HL-60/S4 treated with retinoic acid at 250 ng/mL for 4 days and 3 days (cell line): ENCODE data around the gene CRYBG1.
"Not testable (repeated sequence)": the region's sequence is repeated elsewhere in the genome, so short reads cannot be mapped to it uniquely, and the experiment has no call there.

Experiments
- in situ Hi-C: fragments of 300-500 bp; cut with MboI; formaldehyde crosslinking; loops from 2 replicates; pipeline ENCODE4 v1.7.0; 2022; ENCODE audit warnings: low sequenced_read_pairs

CRYBG1 gene

DNA sequence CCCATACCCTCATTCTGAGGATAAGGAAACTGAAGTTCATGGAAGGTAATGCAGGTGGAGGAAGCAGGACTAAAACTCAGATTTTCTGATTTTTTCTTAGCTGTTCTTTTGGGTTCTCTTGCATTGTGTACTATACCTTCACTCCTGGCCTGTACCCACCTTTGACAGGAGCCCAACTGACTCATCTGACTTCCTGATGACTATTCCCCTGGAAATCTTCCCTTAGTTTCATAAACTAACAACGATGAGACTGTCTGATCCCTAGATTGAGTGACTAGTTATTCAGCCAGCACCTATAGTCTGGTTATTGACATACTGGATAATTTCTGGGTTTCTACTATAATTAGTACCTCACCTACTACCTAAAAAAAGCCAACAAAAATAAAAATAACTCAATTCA lies 10.1 kb downstream of the CRYBG1 start:
- in situ Hi-C loops: no loop called here

DNA sequence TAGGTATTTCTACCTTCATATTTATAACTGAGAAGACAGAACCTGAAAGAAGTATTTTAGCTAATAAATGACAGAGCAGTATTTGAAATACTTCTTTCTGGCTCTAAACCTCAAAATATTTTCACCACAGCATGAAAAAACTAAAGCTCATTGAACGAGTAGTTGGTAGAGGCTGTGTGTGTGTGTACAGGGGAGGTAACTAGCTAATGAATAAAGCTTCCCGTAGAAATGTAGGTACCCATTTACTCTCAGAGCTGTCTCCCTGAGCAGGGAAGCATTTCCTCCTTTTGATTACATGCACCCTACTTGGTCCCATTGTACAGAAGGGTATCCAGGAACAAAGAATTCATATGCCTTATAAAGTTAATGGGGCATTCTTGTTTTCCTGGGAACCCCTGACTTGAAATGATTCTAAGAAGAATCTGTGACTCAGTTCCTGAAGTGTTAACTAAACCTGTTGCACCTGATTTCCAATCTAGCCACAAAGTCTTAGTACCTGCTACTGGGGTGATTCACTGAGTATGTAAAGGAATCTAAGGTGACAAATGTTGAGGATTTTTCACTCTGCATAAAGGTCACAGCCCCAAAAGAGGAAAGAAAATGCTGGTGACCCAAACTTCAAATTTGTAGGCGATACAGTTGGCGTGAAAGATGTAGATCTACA lies 12.5 kb downstream of the CRYBG1 start:
- in situ Hi-C loops: no loop called here

DNA sequence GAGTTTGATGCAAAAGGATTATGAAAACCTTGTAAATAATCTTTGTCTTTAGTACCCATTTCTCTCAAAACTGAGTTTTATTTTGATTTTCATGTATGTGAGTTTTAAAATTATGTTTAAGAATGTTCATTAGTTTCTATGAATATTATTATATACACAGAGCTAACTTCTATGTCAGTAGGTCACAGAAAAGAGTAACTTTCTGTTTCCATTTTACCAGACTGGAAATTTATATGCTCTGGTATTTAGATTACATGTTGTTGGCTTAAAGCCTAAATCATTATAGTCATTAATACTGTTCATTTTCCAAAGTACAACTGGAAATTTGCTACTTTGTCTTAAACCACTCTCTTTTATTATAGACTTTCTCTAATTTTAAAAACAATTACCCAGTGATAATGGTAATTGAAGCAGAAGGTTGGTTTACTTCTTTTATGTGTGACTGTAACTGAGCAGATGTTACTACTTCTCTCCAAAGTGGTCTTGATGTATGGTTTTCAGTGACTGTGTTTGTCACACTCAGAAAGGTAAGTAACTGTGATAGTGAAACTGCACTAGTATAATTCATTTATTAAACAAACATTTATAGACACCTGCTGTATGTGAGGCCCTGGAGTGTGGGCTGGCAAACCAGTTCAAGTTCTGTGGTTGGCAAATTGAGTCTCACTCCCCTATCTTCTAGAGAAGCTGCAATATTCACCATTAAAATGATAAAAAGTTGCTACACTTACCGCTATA lies 13.2 kb downstream of the CRYBG1 start:
- in situ Hi-C loops: no loop called here

DNA sequence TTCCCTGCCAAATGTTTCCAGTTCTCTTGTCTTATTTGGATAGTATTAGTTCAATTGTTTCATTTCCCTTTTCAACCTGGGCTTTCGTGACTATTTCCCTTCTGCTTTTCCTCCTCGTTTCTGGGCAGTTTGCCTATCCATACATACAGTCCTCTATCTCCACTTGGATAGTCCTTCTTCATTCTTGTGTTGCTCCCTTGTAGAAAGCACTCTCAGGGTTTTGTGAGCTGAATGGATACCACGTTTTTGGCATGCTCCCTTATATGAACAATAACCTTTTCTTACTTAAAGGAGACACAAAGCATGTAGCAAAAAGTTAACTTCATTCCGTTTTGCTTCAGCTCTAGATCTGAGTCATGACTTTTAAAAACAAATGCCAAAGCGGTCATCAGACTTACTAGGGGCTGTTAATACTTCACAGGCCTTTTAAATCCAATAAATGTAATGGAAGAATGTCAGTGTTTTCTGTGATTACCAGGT lies 16.6 kb downstream of the CRYBG1 start:
- in situ Hi-C loops: no loop called here

DNA sequence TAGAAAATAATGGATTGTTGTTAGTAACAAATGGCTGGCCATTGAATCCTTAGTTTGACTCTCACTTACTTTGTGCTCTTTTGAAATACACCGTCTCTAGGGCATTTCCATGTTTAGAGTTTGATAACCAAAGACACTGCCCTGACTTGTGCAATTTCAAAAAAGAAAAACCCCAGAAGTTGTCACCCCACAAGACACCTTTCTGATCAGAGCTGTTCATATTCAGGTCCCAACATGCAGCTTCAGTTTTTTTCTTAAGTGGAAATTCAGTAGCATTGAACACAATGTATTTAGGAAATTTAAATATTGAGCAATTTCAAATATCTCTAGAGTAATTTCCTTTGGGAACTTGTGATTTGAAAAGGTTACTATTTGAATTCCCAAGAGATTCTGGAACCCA lies 19.4 kb downstream of the CRYBG1 start:
- in situ Hi-C loops: no loop called here

DNA sequence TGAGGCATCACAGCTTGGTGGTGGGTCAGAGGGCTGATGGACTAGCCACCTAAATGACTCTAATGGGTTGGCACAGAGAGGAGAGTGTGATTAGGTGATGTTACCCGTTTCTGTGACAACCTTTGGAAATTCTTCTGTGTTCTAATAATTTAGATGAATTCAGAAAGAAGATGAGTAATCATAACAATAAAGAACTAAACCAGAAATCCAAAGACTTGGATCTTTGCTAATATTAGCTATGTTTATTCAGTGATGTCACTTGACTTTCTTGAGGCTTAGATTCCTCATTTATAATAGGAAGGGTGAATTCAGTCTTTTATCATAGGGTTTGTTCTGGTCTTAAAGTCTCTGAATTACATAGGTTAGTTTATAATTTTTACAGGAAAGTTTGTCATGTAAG lies 19.9 kb downstream of the CRYBG1 start:
- in situ Hi-C loops: no loop called here

DNA sequence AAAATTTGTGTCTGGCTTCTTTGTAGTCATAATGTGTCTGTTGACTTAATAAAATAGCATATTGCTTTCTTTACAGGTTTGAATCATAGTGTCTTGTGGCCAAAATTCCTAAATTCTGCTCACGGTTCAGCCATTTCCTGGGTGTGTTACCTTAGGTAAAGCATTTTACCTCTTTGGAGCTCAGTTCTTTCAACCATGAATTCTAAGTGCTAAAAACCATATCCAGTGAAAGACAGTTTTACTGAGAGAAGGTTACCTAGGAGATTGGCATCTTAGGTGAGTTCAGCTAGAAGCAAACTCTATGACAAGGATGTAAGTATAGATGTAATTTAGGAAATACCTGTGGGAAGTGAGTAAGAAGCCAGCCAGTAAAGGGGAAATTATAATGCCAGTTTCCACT lies 20.7 kb downstream of the CRYBG1 start:
- in situ Hi-C loops: no loop called here

DNA sequence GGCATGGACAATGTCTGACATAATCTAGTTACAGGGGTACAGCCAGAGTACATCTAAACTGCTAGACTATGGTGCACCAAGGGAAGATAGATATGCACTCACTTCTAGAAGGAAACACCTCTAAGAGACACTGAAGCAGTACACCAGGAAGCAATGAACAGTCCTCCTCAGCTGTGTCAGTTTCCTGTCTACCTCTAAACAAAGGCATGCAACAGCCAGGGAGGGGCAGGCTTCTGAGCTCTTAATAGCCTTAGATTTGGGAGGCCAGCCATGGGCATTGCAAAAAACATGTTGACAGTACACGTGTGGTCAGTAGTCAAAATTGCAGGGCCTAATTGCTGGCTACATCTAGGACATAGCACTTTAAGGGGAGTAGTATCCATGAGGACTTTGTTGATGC lies 21.4 kb downstream of the CRYBG1 start:
- in situ Hi-C loops: no loop called here

DNA sequence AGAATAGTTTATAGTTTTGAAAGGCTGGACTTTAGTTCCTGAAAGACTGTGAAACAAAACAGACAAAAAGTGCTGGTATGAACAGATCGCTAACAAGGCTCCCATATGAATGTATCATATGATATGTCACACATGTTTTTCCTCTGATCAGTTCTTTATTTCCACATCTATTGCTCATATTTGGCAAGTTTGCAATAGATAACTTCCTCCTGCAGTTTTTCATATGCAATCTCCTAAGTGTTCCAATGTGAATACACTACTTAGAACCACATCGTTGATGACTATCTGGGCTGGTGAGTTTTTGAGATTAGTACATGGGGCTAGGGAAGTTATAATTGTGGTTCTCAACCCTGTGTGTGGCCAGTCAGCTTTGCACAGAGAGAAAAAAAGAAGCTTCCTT lies 23.1 kb downstream of the CRYBG1 start:
- in situ Hi-C loops: no loop called here

DNA sequence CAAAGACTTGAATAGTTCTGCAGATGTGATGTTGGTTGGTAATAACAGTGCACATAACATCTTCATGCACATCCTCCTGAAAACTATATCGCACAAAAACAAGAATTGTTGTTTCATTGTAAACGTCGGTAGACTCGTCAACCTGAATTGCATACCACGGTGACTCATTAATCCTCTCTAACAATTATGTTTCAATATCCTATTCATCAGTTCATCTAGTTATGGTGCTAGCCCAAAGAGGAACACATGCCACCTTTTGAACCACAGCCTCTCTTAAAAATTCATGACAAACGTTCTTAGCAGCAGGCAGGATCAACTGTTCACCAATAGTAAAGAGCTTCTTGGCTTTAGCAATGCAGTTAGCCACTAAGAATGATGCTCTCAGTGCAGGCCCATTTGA lies 25.0 kb downstream of the CRYBG1 start:
- in situ Hi-C loops: no loop called here

DNA sequence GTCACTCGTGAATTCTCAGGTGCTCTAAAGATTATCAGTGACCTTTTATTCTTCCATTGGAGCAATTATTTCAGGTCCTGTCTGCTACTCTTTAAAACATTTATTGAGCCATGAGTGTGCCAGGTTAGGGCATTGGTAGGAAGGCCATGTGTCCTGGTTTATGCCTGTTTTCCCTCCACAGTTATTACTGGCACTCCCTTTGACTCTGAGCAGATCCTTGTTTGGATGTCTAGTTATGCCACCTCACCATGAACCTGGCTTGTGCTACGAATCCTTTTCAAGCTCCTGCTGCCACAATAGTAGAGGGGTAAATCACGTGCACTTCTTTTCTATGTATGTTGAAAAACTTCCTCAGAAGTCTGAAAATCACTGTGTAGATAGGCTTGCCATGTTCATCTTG lies 27.4 kb downstream of the CRYBG1 start:
- in situ Hi-C loops: no loop called here

DNA sequence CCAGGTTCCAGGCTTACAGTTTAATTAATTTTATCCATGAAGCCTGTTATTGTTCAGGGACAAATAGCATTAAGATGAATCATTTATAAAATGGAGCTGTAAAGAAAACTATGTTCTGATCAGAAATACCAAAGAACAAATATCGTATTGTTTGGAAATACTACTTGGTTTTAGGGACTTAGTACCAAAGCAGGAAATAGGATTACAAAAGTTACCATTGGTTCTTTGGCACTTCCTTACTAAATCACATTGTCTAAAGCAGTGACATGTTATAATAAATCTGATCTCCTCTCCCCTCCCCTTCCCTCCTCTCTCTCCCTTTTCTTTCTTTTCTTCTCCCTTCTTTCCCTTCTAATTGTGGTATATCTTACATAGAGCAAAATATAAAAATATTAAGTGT lies 29.6 kb downstream of the CRYBG1 start:
- in situ Hi-C loops: no loop called here

DNA sequence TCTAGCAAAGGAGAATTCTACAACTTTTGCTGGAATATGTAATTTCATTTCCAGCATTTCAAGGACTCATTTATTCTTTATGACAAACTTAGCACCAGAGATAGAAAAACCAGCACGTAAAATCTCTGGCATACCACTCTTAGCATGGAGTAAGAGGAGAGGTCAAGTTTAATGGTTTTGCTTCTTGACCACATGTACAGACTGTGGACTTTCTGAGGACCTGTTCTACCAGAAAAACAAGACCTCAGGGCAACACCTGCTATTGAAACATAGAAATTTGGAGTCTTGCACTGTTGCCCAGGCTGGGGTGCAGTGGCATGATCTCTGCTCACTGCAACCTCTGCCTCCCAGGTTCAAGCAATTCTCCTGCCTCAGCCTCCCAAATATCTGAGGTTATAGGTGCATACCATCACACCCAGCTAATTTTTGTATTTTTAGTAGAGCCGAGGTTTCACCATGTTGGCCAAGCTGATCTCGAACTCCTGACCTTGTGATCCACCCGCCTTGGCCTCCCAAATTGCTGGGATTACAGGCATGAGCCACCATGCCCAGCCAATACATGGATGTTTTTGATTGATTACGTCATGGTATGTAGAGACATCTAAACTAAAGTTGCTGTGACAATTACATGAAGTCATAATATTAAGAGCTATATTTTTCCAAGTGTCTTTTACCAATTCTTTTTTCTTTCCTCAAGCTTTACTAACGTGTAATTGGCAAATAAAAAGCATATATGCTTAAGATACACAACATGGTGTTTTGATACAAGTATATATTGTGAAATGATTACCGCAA lies 36.1 kb downstream of the CRYBG1 start:
- in situ Hi-C loops: no loop called here

DNA sequence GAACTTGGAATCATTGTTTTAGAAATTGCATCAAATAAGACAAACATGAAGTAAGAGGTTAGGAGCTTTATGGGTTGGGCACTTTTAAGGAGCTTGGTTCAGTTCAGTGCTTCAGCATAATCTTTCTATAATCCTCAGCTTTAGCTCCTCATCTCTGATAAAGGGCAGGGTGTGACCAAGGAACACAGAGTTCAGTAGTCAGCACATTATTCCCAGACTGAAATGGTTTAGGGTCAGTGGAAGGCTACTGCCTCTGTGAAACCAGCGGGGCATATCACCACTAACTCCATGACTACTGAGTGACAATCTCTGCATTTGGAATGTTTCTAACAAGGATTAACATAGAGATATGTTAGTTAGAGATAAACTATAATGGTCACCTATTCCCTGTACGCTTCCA lies 36.9 kb downstream of the CRYBG1 start:
- in situ Hi-C loops: no loop called here

DNA sequence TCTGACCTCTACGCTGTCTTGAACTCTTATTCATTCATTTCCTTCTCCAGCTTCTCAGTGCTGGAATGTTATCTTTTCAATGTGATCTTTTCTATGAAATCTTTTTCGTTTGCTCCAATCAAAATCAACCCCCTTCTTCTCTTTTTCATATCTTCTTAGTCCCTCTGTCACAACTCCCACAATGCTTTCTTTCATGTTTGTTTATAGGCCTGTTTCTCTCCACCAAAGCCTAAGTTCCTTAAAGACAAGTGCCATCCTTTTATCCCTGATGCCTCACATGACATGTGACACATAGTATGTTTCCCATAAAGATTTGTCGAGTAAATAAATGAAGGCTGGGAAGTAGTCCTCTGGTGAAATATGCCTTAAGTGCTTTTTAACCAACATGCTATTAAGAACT lies 38.1 kb downstream of the CRYBG1 start:
- in situ Hi-C loops: no loop called here

DNA sequence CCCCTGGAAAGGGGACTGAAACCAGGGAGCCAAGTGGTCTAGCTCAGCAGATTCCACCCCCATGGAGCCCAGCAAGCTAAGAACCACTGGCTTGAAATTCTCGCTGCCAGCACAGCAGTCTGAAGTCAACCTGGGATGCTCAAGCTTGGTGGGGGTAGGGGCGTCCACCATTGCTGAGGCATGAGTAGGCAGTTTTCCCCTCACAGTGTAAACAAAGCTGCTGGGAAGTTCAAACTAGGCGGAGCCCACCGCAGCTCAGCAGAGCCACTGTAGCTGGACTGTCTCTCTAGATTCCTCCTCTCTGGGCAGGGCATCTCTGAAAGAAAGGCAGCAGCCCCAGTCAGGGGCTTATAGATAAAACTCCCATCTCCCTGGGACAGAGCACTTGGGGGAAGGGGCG lies 44.5 kb downstream of the CRYBG1 start:
- in situ Hi-C loops: not testable (repeated sequence)

DNA sequence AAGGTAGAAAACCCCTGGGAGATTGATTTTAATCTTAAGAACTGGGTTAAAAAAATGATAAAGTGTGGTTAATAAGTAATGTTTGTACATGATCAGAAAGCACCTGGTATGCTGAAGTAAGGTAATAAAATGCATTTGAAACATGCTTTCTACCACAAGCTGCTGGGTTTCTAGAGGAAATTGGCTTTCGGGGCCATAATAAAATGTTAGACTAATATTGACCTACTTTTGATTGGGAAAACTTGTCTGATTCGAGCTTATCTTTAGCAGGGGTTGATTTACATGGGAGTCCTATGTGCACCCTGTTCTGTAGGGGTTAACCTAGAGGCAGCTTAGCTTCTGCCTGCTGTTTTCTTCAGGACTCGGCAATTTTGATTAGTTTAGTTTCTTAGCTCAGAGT lies 50.5 kb downstream of the CRYBG1 start:
- in situ Hi-C loops: no loop called here

DNA sequence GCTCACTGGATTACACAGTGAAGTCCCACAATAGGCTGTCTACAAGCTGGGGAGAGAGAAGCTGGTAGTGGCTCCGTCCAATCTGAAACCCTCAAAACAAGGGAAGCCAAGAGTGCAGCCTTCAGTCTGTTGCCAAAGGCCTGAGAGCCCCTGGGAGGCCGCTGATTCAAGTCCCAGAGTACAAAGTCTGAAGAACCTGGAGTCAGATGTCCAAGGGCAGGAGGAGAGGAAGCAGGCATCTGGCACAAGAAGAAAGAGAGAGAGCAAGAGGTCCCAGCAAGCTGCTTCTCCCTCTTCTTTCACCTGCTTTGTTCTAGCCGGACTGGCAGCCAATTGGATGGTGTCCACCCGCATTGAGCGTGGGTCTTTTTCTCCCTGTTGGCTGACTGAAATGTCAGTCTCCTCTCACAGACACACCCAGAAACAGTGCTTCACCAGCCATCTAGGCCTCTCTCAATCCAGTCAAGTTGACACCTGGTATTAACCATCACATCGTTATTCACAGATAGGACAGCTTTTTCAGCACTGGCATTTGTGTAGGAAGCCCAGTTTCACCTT lies 51.2 kb downstream of the CRYBG1 start:
- in situ Hi-C loops: no loop called here

DNA sequence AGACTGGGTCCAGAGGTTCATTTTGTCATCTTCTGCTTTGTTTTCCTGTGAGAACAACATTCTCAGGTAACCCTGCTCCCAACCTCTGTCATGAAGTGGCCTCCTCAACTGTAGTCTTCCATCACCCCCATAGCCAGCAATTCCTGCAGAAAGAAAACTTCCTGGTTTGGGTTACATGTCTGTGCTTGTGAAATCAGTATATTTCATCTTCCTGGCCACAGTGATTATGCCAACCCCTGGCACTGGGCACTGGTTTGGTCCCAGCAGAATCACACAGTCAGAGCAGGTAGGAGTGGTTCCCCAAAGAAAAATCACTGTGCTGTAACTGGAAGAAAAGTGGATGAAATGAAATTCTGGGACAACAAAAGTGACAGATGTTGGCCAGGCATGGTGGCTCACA lies 52.5 kb downstream of the CRYBG1 start:
- in situ Hi-C loops: no loop called here

DNA sequence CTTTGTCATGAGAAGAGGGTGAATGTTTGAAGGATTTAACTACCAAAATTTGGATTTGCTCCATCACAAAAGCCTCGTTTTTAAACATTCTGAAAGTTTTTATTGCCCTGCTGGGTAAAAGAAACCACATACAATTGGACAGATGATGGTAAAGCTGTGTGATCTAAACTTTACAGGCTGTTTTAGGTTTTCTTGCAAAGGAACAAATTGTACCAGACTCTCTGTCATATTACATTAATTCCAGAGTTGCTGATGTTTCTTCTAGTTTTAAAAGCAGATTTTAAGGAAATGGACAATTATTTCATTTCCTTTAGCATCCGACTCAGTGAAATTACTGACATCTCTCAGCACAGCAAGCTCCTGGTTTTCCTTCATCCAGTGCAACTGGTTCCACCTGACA lies 53.2 kb downstream of the CRYBG1 start:
- in situ Hi-C loops: no loop called here

DNA sequence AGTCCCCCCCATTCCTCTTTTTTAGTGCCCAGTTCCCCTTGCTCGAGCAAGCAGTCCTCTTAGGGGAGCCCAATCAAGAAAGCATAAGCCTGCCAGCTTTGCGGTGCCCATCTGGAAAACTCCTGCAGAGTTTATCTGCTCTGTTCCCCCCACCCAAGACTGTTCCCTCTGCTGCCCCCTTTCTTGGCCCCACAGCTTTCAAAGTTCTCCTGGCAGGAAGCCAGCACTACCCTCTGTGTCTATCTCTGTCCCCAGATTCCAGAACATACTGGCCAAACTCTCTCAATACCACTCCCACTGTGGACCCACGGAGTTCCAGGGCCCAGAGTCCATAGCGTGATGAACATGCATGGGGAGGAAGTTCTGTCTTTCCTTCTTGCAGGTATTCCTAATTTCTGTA lies 55.4 kb downstream of the CRYBG1 start:
- in situ Hi-C loops: no loop called here
